Measurements from ENCODE around the gene CX3CL1.

CX3CL1 gene

GRCh38 chr16:57367116-57367752 lies 5.1 kb upstream of the CX3CL1 start:
- peak; percentile 76 for ATAC-seq
- TF ChIP-seq ISL1 (CRISPR knock-in tag; IDR thresholded peaks at IDR 0.05) (0 out of 2 replicates have a peak, but pooled peaks have one; percentile 54), SNAI2 (CRISPR knock-in tag; IDR thresholded peaks at IDR 0.05) (no peak), TCF4 (CRISPR knock-in tag; IDR thresholded peaks at IDR 0.05; ENCODE audit: borderline replicate concordance) (no peak)

GRCh38 chr16:57371494-57372371 lies 557 bp upstream of the CX3CL1 start:
- ATAC-seq = no peak
- no peak for TF ChIP-seq ZFP3 (CRISPR knock-in tag; IDR thresholded peaks at IDR 0.05)
- TF ChIP-seq TCF4 (CRISPR knock-in tag; IDR thresholded peaks at IDR 0.05; ENCODE audit: borderline replicate concordance) = no peak
- no peak for TF ChIP-seq TOX (CRISPR knock-in tag; IDR thresholded peaks at IDR 0.05; ENCODE audit: borderline replicate concordance)
- no peak for TF ChIP-seq ZC3H10 (CRISPR knock-in tag; IDR thresholded peaks at IDR 0.05)
- no peak for TF ChIP-seq ZFP30 (CRISPR knock-in tag; IDR thresholded peaks at IDR 0.05)
- TF ChIP-seq ISL1 (CRISPR knock-in tag; IDR thresholded peaks at IDR 0.05) = no peak
- TF ChIP-seq ZNF8 (CRISPR knock-in tag; IDR thresholded peaks at IDR 0.05) = no peak
- TF ChIP-seq BACH2 (CRISPR knock-in tag; IDR thresholded peaks at IDR 0.05; ENCODE audit: borderline replicate concordance) = no peak
- no peak for TF ChIP-seq SNAI2 (CRISPR knock-in tag; IDR thresholded peaks at IDR 0.05)
- TF ChIP-seq RARB (CRISPR knock-in tag; IDR thresholded peaks at IDR 0.05) = no peak
- TF ChIP-seq CSDC2 (CRISPR knock-in tag; IDR thresholded peaks at IDR 0.05) = no peak
- TF ChIP-seq ZNF565 (CRISPR knock-in tag; conservative IDR thresholded peaks at IDR 0.05; ENCODE audit: low read depth) = no peak
- TF ChIP-seq ZNF70 (CRISPR knock-in tag; IDR thresholded peaks at IDR 0.05) = no peak
- no peak for TF ChIP-seq PATZ1 (CRISPR knock-in tag; IDR thresholded peaks at IDR 0.05; ENCODE audit: borderline replicate concordance)
- TF ChIP-seq OSR1 (CRISPR knock-in tag; IDR thresholded peaks at IDR 0.05) = no peak
- no peak for TF ChIP-seq PPARA (CRISPR knock-in tag; IDR thresholded peaks at IDR 0.05; ENCODE audit: borderline replicate concordance)
- TF ChIP-seq GLIS3 (CRISPR knock-in tag; IDR thresholded peaks at IDR 0.05) = no peak
- TF ChIP-seq CSRNP3 (CRISPR knock-in tag; IDR thresholded peaks at IDR 0.05) = no peak

- TF ChIP-seq SNAI2 (CRISPR knock-in tag; IDR thresholded peaks at IDR 0.05) = no peak
- TF ChIP-seq TCF4 (CRISPR knock-in tag; IDR thresholded peaks at IDR 0.05; ENCODE audit: borderline replicate concordance) = no peak
- TF ChIP-seq PATZ1 (CRISPR knock-in tag; IDR thresholded peaks at IDR 0.05; ENCODE audit: borderline replicate concordance) = no peak
- TF ChIP-seq CSRNP3 (CRISPR knock-in tag; IDR thresholded peaks at IDR 0.05) = no peak
- TF ChIP-seq TSHZ2 (CRISPR knock-in tag; IDR thresholded peaks at IDR 0.05) = no peak
- no peak for TF ChIP-seq GLIS3 (CRISPR knock-in tag; IDR thresholded peaks at IDR 0.05)
- TF ChIP-seq ZNF70 (CRISPR knock-in tag; IDR thresholded peaks at IDR 0.05) = no peak
- TF ChIP-seq ZC3H10 (CRISPR knock-in tag; IDR thresholded peaks at IDR 0.05) = no peak
- TF ChIP-seq BACH2 (CRISPR knock-in tag; IDR thresholded peaks at IDR 0.05; ENCODE audit: borderline replicate concordance) = no peak
- peak; percentile 4 for ATAC-seq
These were observed 1.0 kb downstream of the CX3CL1 start for GRCh38 chr16:57373117-57373947.

All from SK-N-SH treated with all-trans-retinoic acid at 6 μM for 48 hours (cell line).